Esophagus squamous epithelium (tissue), 5 donors: ENCODE measurements around the gene ALDH5A1. TPM values are rescaled to one million over a fixed set of nuclear protein-coding genes. Genes with fewer than 3 reads are reported as not detected.

ENCODE experiments used
- DNase-seq: peaks from one replicate; lab custom pipeline; 2025; lab: John Stamatoyannopoulos, UW
- H3K27ac ChIP-seq, 4 donors: fragments of 200-600 bp; sonication (generic); one replicate each; pipeline ENCODE4 v1.5.1; 2016 to 2019; ENCODE audit warnings: mild to moderate bottlenecking in 1 of 4
- H3K27me3 ChIP-seq, 4 donors: fragments of 200-600 bp; sonication (generic); 1 replicate in 3 of 4; 2 replicates in 1 of 4; pipeline versions ENCODE4 v1.5.1 to v1.6.0; 2017 to 2021; ENCODE audit warnings: antibody characterized with exemption in 1 of 4
- H3K36me3 ChIP-seq, 3 donors: fragments of 200-600 bp; sonication (generic); one replicate each; pipeline ENCODE4 v1.5.1; 2016 to 2019
- H3K4me1 ChIP-seq, 3 donors: fragments of 200-600 bp; sonication (generic); one replicate each; pipeline ENCODE4 v1.5.1; 2017 to 2019
- H3K4me3 ChIP-seq, 4 donors: fragments of 200-600 bp; sonication (generic); 1 replicate in 3 of 4; 2 replicates in 1 of 4; pipeline ENCODE4 v1.5.1; 2016 to 2019; ENCODE audit warnings: mild to moderate bottlenecking in 2 of 4, moderate library complexity in 1 of 4
- H3K9me3 ChIP-seq, 3 donors: fragments of 200-600 bp; sonication (generic); one replicate each; pipeline ENCODE4 v1.5.1; 2016 to 2019
- CTCF ChIP-seq, 6 experiments: fragments of 450-650 bp in 4 of 6; fragments of 200-600 bp in 2 of 6; sonication (generic) in 2 of 6; IDR thresholded peaks; one replicate each; pipeline ENCODE4 v1.5.1; 2016 to 2019; ENCODE audit warnings: antibody characterized with exemption in 6 of 6, mild to moderate bottlenecking in 4 of 6, moderate library complexity in 4 of 6
- POLR2A ChIP-seq, 4 donors: fragments of 450-650 bp; IDR thresholded peaks; one replicate each; pipeline ENCODE4 v1.6.1; 2017; ENCODE audit warnings: antibody characterized with exemption in 4 of 4, mild to moderate bottlenecking in 4 of 4, moderate library complexity in 3 of 4
- WGBS, 2 donors: methylation state at CpG; one replicate each; pipeline ENCODE4 v1.1.5; 2018; 5-methylcytosine and 5-hydroxymethylcytosine counted together
- intact Hi-C: fragments of 100-400 bp; cut with DNase I; formaldehyde crosslinking; loops from one replicate; pipeline ENCODE4 v1.15.0; 2022
- total RNA-seq, 4 donors: library from RNA; depleted of rRNA; stranded (reverse); fragments of >200 nt; gene quantifications; one replicate each; pipeline ENCODE4 v1.1.0, GENCODE V29; 2016
- donor health status: DM: yes; HTN: yes; CAD: no.

ALDH5A1 gene
- total RNA-seq, 4 donors from 2014 or later = 4.0 to 9.6 (median 6.0) TPM

- DNase-seq = no peak
- no peak overlapping the region for H3K4me3 ChIP-seq
- no peak for TF ChIP-seq CTCF (IDR thresholded peaks at IDR 0.05)
- no peaks in the 10 kb centered on the region for H3K4me1 ChIP-seq
- no peaks in the 10 kb centered on the region for H3K9me3 ChIP-seq
- H3K36me3 ChIP-seq = no peaks in the 10 kb centered on the region
- no peak overlapping the region for H3K27ac ChIP-seq
- WGBS, 2 donors = 83 to 84% methylated on average over 9 to 10 of the region's 10 CpGs
- intact Hi-C loops = no loop called here
- H3K27me3 ChIP-seq = peaks cover 0 to 4% (median 0%) of the 10 kb centered on the region in 4 donors
Measured at GRCh38 chr6:24564081-24564480, 69.3 kb downstream of the ALDH5A1 start.

GRCh38 chr6:24565196-24565595 lies 70.4 kb downstream of the ALDH5A1 start:
- H3K27ac ChIP-seq = no peak overlapping the region
- H3K9me3 ChIP-seq = no peaks in the 10 kb centered on the region
- H3K4me3 ChIP-seq = no peak overlapping the region
- TF ChIP-seq POLR2A (IDR thresholded peaks at IDR 0.05) = no peak
- TF ChIP-seq CTCF (IDR thresholded peaks at IDR 0.05) = no peak
- H3K27me3 ChIP-seq = peaks cover 0 to 4% (median 0%) of the 10 kb centered on the region in 4 donors
- no peaks in the 10 kb centered on the region for H3K36me3 ChIP-seq
- 90 to 94% methylated on average over 8 to 9 of the region's 9 CpGs for WGBS, 2 donors
- H3K4me1 ChIP-seq = no peaks in the 10 kb centered on the region
- no peak for DNase-seq
- intact Hi-C loops = no loop called here

- no peaks in the 10 kb centered on the region for H3K9me3 ChIP-seq
Measured at GRCh38 chr6:24566020-24566767, 71.4 kb downstream of the ALDH5A1 start.

DNA sequence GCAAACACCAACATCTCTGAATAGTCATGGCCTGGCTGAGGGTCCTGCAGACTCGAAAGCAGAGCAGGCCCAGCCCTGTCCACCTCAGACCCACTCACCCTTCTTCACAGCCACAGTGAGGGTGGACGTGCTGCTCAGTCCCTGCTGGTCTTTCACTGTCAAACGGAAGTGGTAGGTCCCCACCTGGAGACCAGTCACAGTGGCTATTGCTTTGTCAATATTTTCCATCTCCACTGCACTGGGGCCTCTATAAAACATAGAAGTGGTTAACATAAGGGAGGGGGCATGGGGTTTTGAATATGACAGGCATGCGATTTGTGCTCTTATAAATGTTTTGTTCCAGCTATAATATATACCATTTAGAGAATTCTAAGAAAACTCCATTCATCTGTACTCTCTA lies 73.9 kb downstream of the ALDH5A1 start:
- Histone ChIP-seq H3K27ac (no peak overlapping the region), H3K4me1 (no peaks in the 10 kb centered on the region), H3K9me3 (no peaks in the 10 kb centered on the region), H3K4me3 (no peak overlapping the region), H3K36me3 (no peaks in the 10 kb centered on the region), H3K27me3 (peaks cover 0 to 4% (median 0%) of the 10 kb centered on the region in 4 donors)
- intact Hi-C loops = no loop called here
- no peak for TF ChIP-seq POLR2A (IDR thresholded peaks at IDR 0.05)
- TF ChIP-seq CTCF (IDR thresholded peaks at IDR 0.05) = no peak
- 59 to 68% methylated on average over 3 to 4 of the region's 4 CpGs for WGBS, 2 donors
- no peak for DNase-seq

More at GRCh38 chr6:24566020-24566767, 71.4 kb downstream of the ALDH5A1 start:
- Histone ChIP-seq H3K4me3 (no peak overlapping the region), H3K4me1 (no peaks in the 10 kb centered on the region), H3K27ac (no peak overlapping the region), H3K36me3 (no peaks in the 10 kb centered on the region), H3K27me3 (peaks cover 0 to 4% (median 0%) of the 10 kb centered on the region in 4 donors)
- WGBS, 2 donors = 88 to 95% methylated on average over 5 of the region's 5 CpGs
- TF ChIP-seq CTCF (IDR thresholded peaks at IDR 0.05) = no peak
- TF ChIP-seq POLR2A (IDR thresholded peaks at IDR 0.05) = no peak
- intact Hi-C loops = no loop called here
- no peak for DNase-seq

DNA sequence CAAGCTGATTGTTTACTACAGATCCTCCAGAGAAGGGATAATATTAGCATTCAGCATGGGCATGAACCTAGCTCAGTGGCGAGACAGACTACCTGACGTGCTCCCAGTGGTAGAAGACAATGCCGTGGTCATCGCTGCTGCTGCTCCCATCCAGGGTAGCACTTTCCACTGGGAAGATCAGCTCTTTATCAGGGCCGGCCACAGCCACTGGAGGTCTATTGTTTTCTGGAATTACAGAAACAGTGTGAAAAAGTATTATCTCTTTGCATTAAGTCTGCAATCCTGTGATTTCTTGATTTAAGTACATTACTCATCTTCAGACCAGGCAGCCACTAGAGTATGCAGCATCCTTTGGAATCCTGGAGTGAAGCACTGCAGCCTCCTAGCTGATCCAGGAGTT lies 75.0 kb downstream of the ALDH5A1 start:
- intact Hi-C loops = no loop called here
- TF ChIP-seq CTCF (IDR thresholded peaks at IDR 0.05) (no peak), POLR2A (IDR thresholded peaks at IDR 0.05) (no peak)
- no peaks in the 10 kb centered on the region for H3K4me1 ChIP-seq
- H3K27ac ChIP-seq = no peak overlapping the region
- 94 to 95% methylated on average over 5 of the region's 5 CpGs for WGBS, 2 donors
- H3K36me3 ChIP-seq = no peaks in the 10 kb centered on the region
- DNase-seq = no peak
- H3K9me3 ChIP-seq = no peaks in the 10 kb centered on the region
- H3K4me3 ChIP-seq = no peak overlapping the region
- H3K27me3 ChIP-seq = no peaks in the 10 kb centered on the region
